NCI-H526 (cell line): Measurements from ENCODE around the gene VMP1.

Experiments
- DNase-seq, 2 experiments: peaks; one replicate each; lab custom pipeline; 2025; lab: John Stamatoyannopoulos, UW

Gene VMP1

GRCh38 chr17:59711936-59712335 is 4.5 kb downstream of the VMP1 start:
- DNase-seq: no peak

- DNase-seq: no peak
Observed at GRCh38 chr17:59712862-59713261, 5.4 kb downstream of the VMP1 start.

GRCh38 chr17:59714255-59714654 is 6.8 kb downstream of the VMP1 start:
- DNase-seq: no peak

GRCh38 chr17:59716427-59716826 is 9.0 kb downstream of the VMP1 start:
- DNase-seq: no peak

- no peak for DNase-seq
Observed at GRCh38 chr17:59719526-59719925, 12.1 kb downstream of the VMP1 start.

GRCh38 chr17:59722623-59723022 is 15.2 kb downstream of the VMP1 start:
- no peak for DNase-seq

GRCh38 chr17:59723041-59723440 is 15.6 kb downstream of the VMP1 start:
- DNase-seq: no peak

GRCh38 chr17:59723607-59724006 is 16.2 kb downstream of the VMP1 start:
- no peak for DNase-seq

- no peak for DNase-seq
Observed at GRCh38 chr17:59725691-59726090, 18.2 kb downstream of the VMP1 start.

- no peak for DNase-seq
Observed at GRCh38 chr17:59727817-59728533, 20.5 kb downstream of the VMP1 start.

- no peak for DNase-seq
Observed at GRCh38 chr17:59730268-59730834, 22.9 kb downstream of the VMP1 start.

GRCh38 chr17:59733697-59734096 is 26.2 kb downstream of the VMP1 start:
- no peak for DNase-seq

GRCh38 chr17:59734226-59734625 is 26.8 kb downstream of the VMP1 start:
- DNase-seq: no peak

GRCh38 chr17:59737324-59737723 is 29.9 kb downstream of the VMP1 start:
- DNase-seq: no peak

- DNase-seq: no peak
Observed at GRCh38 chr17:59743842-59744241, 36.4 kb downstream of the VMP1 start.

GRCh38 chr17:59745040-59745439 is 37.6 kb downstream of the VMP1 start:
- DNase-seq: no peak

- peak; percentile 11 to 65 for DNase-seq
Observed at GRCh38 chr17:59746849-59747445, 39.5 kb downstream of the VMP1 start.

GRCh38 chr17:59748591-59748990 is 41.1 kb downstream of the VMP1 start:
- DNase-seq: no peak

- no peak for DNase-seq
Observed at GRCh38 chr17:59751955-59752413, 44.5 kb downstream of the VMP1 start.

GRCh38 chr17:59752446-59752845 is 45.0 kb downstream of the VMP1 start:
- no peak for DNase-seq

GRCh38 chr17:59752922-59753321 is 45.5 kb downstream of the VMP1 start:
- DNase-seq: no peak

GRCh38 chr17:59753522-59754467 is 46.3 kb downstream of the VMP1 start:
- DNase-seq: peak; percentile 78 to 92
